Immature natural killer cell (primary cell): ENCODE data around the gene C4B. TPM values are rescaled to one million over a fixed set of nuclear protein-coding genes. Genes with fewer than 3 reads are reported as not detected.
"Not testable (repeated sequence)": the region's sequence is repeated elsewhere in the genome, so short reads cannot be mapped to it uniquely, and the experiment has no call there.

Experiments used
- DNase-seq, 3 donors: peaks; one replicate each; pipeline ENCODE4 v3.0.0; 2022; ENCODE audit warnings: mixed read lengths in 1 of 3
- H3K27ac Mint-ChIP-seq, 6 donors: one replicate each; pipeline ENCODE4 v1.8.0; 2020; ENCODE audit warnings: mixed read lengths in 6 of 6, mild to moderate bottlenecking in 5 of 6, inconsistent platforms in 4 of 6, moderate library complexity in 3 of 6
- H3K27me3 Mint-ChIP-seq, 3 donors: one replicate each; pipeline ENCODE4 v1.8.0; 2020 to 2021; ENCODE audit warnings: low read depth in 3 of 3, mild to moderate bottlenecking in 3 of 3, mixed read lengths in 3 of 3, moderate library complexity in 3 of 3, inconsistent platforms in 1 of 3
- H3K36me3 Mint-ChIP-seq, 3 donors: one replicate each; pipeline ENCODE4 v1.8.0; 2020; ENCODE audit warnings: mixed read lengths in 3 of 3, inconsistent platforms in 2 of 3, mild to moderate bottlenecking in 2 of 3
- H3K4me1 Mint-ChIP-seq, 2 donors: one replicate each; pipeline ENCODE4 v1.8.0; 2020; ENCODE audit warnings: inconsistent platforms in 2 of 2, mild to moderate bottlenecking in 2 of 2, mixed read lengths in 2 of 2, moderate library complexity in 1 of 2
- H3K4me3 Mint-ChIP-seq, 5 donors: one replicate each; pipeline ENCODE4 v1.8.0; 2020; ENCODE audit warnings: mild to moderate bottlenecking in 5 of 5, mixed read lengths in 5 of 5, inconsistent platforms in 3 of 5, moderate library complexity in 3 of 5
- H3K9me3 Mint-ChIP-seq, 6 donors: one replicate each; pipeline ENCODE4 v1.8.0; 2020; ENCODE audit warnings: mild to moderate bottlenecking in 6 of 6, mixed read lengths in 6 of 6, inconsistent platforms in 4 of 6, moderate library complexity in 3 of 6
- polyA plus RNA-seq, 3 donors: library from polyadenylated mRNA; unstranded; fragments of 300-500 nt; fragmentation: Illumina TruSeq; gene quantifications; one replicate each; pipeline ENCODE4 v1.2.3, GENCODE V29; 2021

C4B gene
- polyA plus RNA-seq, 3 donors from 2014 or later, result 0.67 TPM; not detected in 2

DNA sequence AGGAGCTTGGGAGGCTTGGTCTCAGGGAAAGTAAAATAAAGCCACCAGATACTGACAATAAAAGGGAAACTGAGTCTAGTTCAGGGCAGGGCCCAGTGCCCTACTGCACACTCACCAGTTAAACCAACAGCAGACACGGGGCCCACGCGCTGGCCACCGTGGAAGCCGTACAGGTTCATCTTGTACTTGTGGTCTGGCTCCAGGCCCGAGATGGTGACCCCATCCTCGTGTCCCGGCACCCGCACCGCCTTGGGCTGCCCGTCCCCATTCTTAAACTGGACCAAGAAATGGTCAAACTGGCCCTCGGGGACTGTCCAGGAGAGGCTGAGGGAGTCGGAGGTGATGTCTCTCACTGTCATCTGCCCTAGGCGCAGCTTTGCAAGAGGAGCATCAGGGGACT lies 50.1 kb downstream of the C4B start:
- Mint-ChIP-seq H3K4me3 (no peak overlapping the region), H3K36me3 (no peaks in the 10 kb centered on the region), H3K9me3 (no peaks in the 10 kb centered on the region), H3K4me1 (no peaks in the 10 kb centered on the region), H3K27me3 (peaks cover 2 to 4% (median 3%) of the 10 kb centered on the region in 3 donors), H3K27ac (no peak overlapping the region)
- no peak for DNase-seq

- H3K9me3 Mint-ChIP-seq, H3K36me3 Mint-ChIP-seq, H3K27ac Mint-ChIP-seq, H3K4me3 Mint-ChIP-seq, H3K4me1 Mint-ChIP-seq, H3K27me3 Mint-ChIP-seq, DNase-seq: not testable (repeated sequence)
Observed at GRCh38 chr6:32067521-32067920, 52.9 kb downstream of the C4B start.

- H3K4me3 Mint-ChIP-seq, H3K27me3 Mint-ChIP-seq, H3K4me1 Mint-ChIP-seq, H3K27ac Mint-ChIP-seq, H3K36me3 Mint-ChIP-seq, DNase-seq, H3K9me3 Mint-ChIP-seq: not testable (repeated sequence)
Observed at GRCh38 chr6:32068315-32068714, 53.7 kb downstream of the C4B start.

DNA sequence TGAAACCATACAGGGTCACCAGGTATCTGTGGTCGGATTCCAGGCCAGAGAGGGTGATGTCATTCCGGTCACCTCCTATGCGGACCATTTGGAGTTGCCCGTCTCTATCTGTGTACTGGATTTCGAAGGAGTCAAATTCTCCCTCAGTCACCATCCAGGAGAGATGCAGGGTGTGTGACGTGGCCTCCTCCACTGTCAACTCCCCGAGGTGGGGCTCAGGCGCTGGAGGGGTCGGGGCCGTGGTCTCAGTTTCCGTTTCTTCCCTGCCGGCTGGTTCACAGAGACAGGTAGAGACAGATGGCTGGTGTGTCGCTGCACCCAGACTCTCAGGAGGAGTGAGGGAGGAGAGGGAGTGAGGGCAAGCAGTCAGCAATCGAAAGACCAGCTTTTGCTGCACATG lies 54.3 kb downstream of the C4B start:
- no peaks in the 10 kb centered on the region for H3K9me3 Mint-ChIP-seq
- H3K27me3 Mint-ChIP-seq, result peaks cover 0 to 10% (median 4%) of the 10 kb centered on the region in 3 donors
- no peaks in the 10 kb centered on the region for H3K36me3 Mint-ChIP-seq

GRCh38 chr6:32069460-32069859 lies 54.9 kb downstream of the C4B start:
- H3K9me3 Mint-ChIP-seq, result no peaks in the 10 kb centered on the region
- H3K27me3 Mint-ChIP-seq, result peaks cover 0 to 10% (median 4%) of the 10 kb centered on the region in 3 donors
- no peaks in the 10 kb centered on the region for H3K4me1 Mint-ChIP-seq
- DNase-seq, result no peak
- no peaks in the 10 kb centered on the region for H3K36me3 Mint-ChIP-seq
- H3K4me3 Mint-ChIP-seq, result no peak overlapping the region
- H3K27ac Mint-ChIP-seq, result no peak overlapping the region

More for the DNA sequence above, 54.3 kb downstream of the C4B start:
- H3K4me3 Mint-ChIP-seq, result no peak overlapping the region
- no peak for DNase-seq
- no peak overlapping the region for H3K27ac Mint-ChIP-seq
- H3K4me1 Mint-ChIP-seq, result no peaks in the 10 kb centered on the region

- Mint-ChIP-seq H3K36me3 (no peaks in the 10 kb centered on the region), H3K9me3 (no peaks in the 10 kb centered on the region), H3K4me3 (no peak overlapping the region), H3K27ac (no peak overlapping the region), H3K4me1 (no peaks in the 10 kb centered on the region), H3K27me3 (peaks cover 0 to 10% (median 3%) of the 10 kb centered on the region in 3 donors)
- no peak for DNase-seq
Observed at GRCh38 chr6:32069878-32070515, 55.4 kb downstream of the C4B start.

GRCh38 chr6:32070814-32071543 lies 56.4 kb downstream of the C4B start:
- DNase-seq, result no peak
- Mint-ChIP-seq H3K27me3 (peaks cover 2 to 10% (median 3%) of the 10 kb centered on the region in 3 donors), H3K9me3 (no peaks in the 10 kb centered on the region), H3K36me3 (no peaks in the 10 kb centered on the region), H3K4me1 (no peaks in the 10 kb centered on the region), H3K4me3 (no peak overlapping the region), H3K27ac (no peak overlapping the region)

DNA sequence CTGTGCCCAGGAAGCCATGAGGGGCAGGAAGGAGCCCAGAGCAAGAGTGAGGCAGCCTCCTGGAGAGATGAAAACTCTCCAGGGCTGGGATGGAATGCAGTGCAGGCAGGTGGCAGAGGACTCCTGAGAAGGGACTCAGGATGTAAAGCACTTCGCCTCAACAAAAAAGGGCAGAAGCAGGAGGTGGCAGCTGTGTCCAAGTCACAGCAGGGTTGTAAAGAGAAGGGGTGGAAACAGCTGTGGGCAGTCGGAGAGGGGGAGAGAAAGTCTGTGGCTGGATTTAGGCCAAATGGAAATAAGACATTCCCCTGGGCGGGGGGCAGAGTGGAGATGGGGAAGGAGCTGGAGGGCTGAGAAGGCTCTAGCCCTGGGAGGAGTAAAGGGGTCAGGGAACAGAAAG lies 58.5 kb downstream of the C4B start:
- Mint-ChIP-seq H3K4me1 (no peaks in the 10 kb centered on the region), H3K27ac (no peak overlapping the region), H3K36me3 (no peaks in the 10 kb centered on the region), H3K4me3 (no peak overlapping the region), H3K9me3 (no peaks in the 10 kb centered on the region), H3K27me3 (peaks cover 0 to 10% (median 3%) of the 10 kb centered on the region in 3 donors)
- DNase-seq, result no peak

GRCh38 chr6:32073613-32074012 lies 59.0 kb downstream of the C4B start:
- no peak for DNase-seq
- Mint-ChIP-seq H3K27ac (no peak overlapping the region), H3K27me3 (peaks cover 0 to 10% (median 3%) of the 10 kb centered on the region in 3 donors), H3K4me3 (no peak overlapping the region), H3K36me3 (no peaks in the 10 kb centered on the region), H3K4me1 (no peaks in the 10 kb centered on the region), H3K9me3 (no peaks in the 10 kb centered on the region)

DNA sequence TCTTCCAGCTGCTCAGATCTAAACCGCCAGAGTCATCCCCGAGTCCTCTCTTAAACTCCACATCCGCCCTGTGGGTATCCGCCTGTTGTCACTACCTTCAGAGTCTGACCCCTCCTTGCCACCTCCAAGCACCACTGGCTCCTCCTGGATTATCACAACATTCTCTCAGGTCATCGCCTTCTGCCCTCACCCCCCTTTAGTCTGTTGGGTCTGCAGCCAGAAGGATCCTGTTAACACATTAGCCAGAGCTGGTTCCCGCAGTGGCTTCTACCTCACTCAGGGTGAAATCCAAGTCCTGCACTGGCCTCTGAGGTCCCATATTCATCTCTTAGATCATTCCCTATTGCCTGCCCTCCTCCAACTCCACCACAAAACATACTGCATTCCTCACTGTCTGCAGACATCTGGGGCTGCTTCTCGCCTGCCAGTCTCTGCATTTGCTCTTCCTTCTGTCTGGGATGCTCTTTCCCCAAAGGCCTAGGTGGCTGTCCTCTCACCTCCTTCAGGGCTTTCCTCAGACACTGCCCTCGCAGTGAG lies 60.5 kb downstream of the C4B start:
- no peak for DNase-seq
- H3K27me3 Mint-ChIP-seq, result peaks cover 0 to 10% (median 6%) of the 10 kb centered on the region in 3 donors
- H3K36me3 Mint-ChIP-seq, result no peaks in the 10 kb centered on the region
- H3K9me3 Mint-ChIP-seq, result no peaks in the 10 kb centered on the region
- no peak overlapping the region for H3K4me3 Mint-ChIP-seq
- no peaks in the 10 kb centered on the region for H3K4me1 Mint-ChIP-seq
- no peak overlapping the region for H3K27ac Mint-ChIP-seq

GRCh38 chr6:32075781-32076180 lies 61.2 kb downstream of the C4B start:
- H3K9me3 Mint-ChIP-seq, result no peaks in the 10 kb centered on the region
- no peak for DNase-seq
- H3K36me3 Mint-ChIP-seq, result no peaks in the 10 kb centered on the region
- no peak overlapping the region for H3K27ac Mint-ChIP-seq
- peaks cover 2 to 10% (median 6%) of the 10 kb centered on the region in 3 donors for H3K27me3 Mint-ChIP-seq
- no peak overlapping the region for H3K4me3 Mint-ChIP-seq
- no peaks in the 10 kb centered on the region for H3K4me1 Mint-ChIP-seq

GRCh38 chr6:32076321-32076809 lies 61.8 kb downstream of the C4B start:
- DNase-seq, result no peak
- no peak overlapping the region for H3K4me3 Mint-ChIP-seq
- H3K36me3 Mint-ChIP-seq, result no peaks in the 10 kb centered on the region
- H3K9me3 Mint-ChIP-seq, result no peaks in the 10 kb centered on the region
- H3K27me3 Mint-ChIP-seq, result peaks cover 2 to 6% (median 6%) of the 10 kb centered on the region in 3 donors
- H3K4me1 Mint-ChIP-seq, result no peaks in the 10 kb centered on the region
- H3K27ac Mint-ChIP-seq, result no peak overlapping the region

GRCh38 chr6:32079566-32080290 lies 65.1 kb downstream of the C4B start:
- DNase-seq, result no peak
- no peaks in the 10 kb centered on the region for H3K36me3 Mint-ChIP-seq
- H3K27me3 Mint-ChIP-seq, result peaks cover 0 to 6% (median 6%) of the 10 kb centered on the region in 3 donors
- H3K9me3 Mint-ChIP-seq, result no peaks in the 10 kb centered on the region
- peak overlapping the region in 1 of 6 donors; percentile 81 for H3K27ac Mint-ChIP-seq
- no peak overlapping the region for H3K4me3 Mint-ChIP-seq
- no peaks in the 10 kb centered on the region for H3K4me1 Mint-ChIP-seq
